K562 (cell line): ENCODE measurements around the gene SLC16A5. TPM values are rescaled to one million over a fixed set of nuclear protein-coding genes. Genes with fewer than 3 reads are reported as not detected.

ENCODE experiments used
- ARID2 ChIP-seq: fragments of 450-650 bp; IDR thresholded peaks from 2 replicates; pipeline ENCODE4 v1.6.1; 2017; ENCODE audit warnings: antibody characterized with exemption, mild to moderate bottlenecking
- CBFB ChIP-seq: sonication (generic); formaldehyde crosslinking; IDR thresholded peaks from 2 replicates; pipeline ENCODE4 v1.4.0; 2020; ENCODE audit warnings: mild to moderate bottlenecking, missing genetic modification reagents
- CBX8 ChIP-seq: fragments of 200-600 bp; sonication (generic); IDR thresholded peaks from 2 replicates; pipeline ENCODE4 v1.6.1; 2012; ENCODE audit warnings: borderline replicate concordance, mixed run types, low read depth, mild to moderate bottlenecking, moderate library complexity, mixed read lengths, low read length, control low read depth, inconsistent platforms; ENCODE audit not compliant: poor library complexity, severe bottlenecking; ENCODE audit errors: extremely low read depth
- CSDE1 ChIP-seq, 2 experiments: fragments of 450-650 bp; IDR thresholded peaks; 2 replicates each; pipeline ENCODE4 v1.6.1; 2016; ENCODE audit warnings: mild to moderate bottlenecking in 1 of 2
- JUNB ChIP-seq: fragments of 450-650 bp; formaldehyde crosslinking; conservative IDR thresholded peaks from 2 replicates; pipeline ENCODE4 v1.4.0; 2020; ENCODE audit warnings: mild to moderate bottlenecking
- LCOR ChIP-seq: sonication (generic); formaldehyde crosslinking; IDR thresholded peaks from 2 replicates; pipeline ENCODE4 v1.8.0; 2022; ENCODE audit warnings: mild to moderate bottlenecking, missing genetic modification reagents
- NCOR1 ChIP-seq: fragments of 450-650 bp; IDR thresholded peaks from 2 replicates; pipeline ENCODE4 v1.6.1; 2016; ENCODE audit warnings: mild to moderate bottlenecking, moderate library complexity
- PTRF ChIP-seq: fragments of 450-650 bp; IDR thresholded peaks from 2 replicates; pipeline ENCODE4 v1.6.1; 2016; ENCODE audit warnings: mild to moderate bottlenecking, missing genetic modification characterization, missing compliant biosample characterization
- TAL1 ChIP-seq: fragments of 450-650 bp; IDR thresholded peaks from 2 replicates; pipeline ENCODE4 v1.6.1; 2016; ENCODE audit warnings: mild to moderate bottlenecking
- TRIM28 ChIP-seq: fragments of 450-650 bp; IDR thresholded peaks from 2 replicates; pipeline ENCODE4 v1.6.1; 2017
- USF2 ChIP-seq: sonication (generic); formaldehyde crosslinking; IDR thresholded peaks from 2 replicates; pipeline ENCODE4 v1.5.0; 2020; ENCODE audit warnings: missing genetic modification reagents
- ZBTB2 ChIP-seq: fragments of 450-650 bp; IDR thresholded peaks from 2 replicates; pipeline ENCODE4 v1.6.1; 2016; ENCODE audit warnings: antibody characterized with exemption
- ZC3H11A ChIP-seq: IDR thresholded peaks from 2 replicates; pipeline ENCODE4 v1.6.1; 2012; ENCODE audit warnings: low read depth, low read length, improper control_type of control experiment
- ZC3H4 ChIP-seq: sonication (generic); formaldehyde crosslinking; IDR thresholded peaks from 2 replicates; pipeline ENCODE4 v1.9.0; 2021; ENCODE audit warnings: missing genetic modification reagents, borderline replicate concordance
- ZNF217 ChIP-seq: sonication (generic); formaldehyde crosslinking; IDR thresholded peaks from 2 replicates; pipeline ENCODE4 v1.8.0; 2022; ENCODE audit warnings: mild to moderate bottlenecking, missing genetic modification reagents
- ZNF445 ChIP-seq: fragments of 250-450 bp; sonication (Bioruptor Pico); IDR thresholded peaks from 2 replicates; pipeline ENCODE4 v1.4.0; 2020; ENCODE audit warnings: low read depth, mild to moderate bottlenecking, moderate library complexity
- ZNF551 ChIP-seq: fragments of 250-450 bp; sonication (Bioruptor Pico); IDR thresholded peaks from 2 replicates; pipeline ENCODE4 v1.5.0; 2021; ENCODE audit warnings: mild to moderate bottlenecking, moderate library complexity
- ZNF583 ChIP-seq: fragments of 250-450 bp; sonication (Bioruptor Pico); IDR thresholded peaks from 2 replicates; pipeline ENCODE4 v1.4.0; 2020
- polyA plus RNA-seq, 8 experiments: library from polyadenylated mRNA; depleted of rRNA in 4 of 8; stranded (reverse) in 5 of 8; unstranded in 3 of 8; fragments of >200 nt; fragmentation: Nextera tagmentation in 2 of 8; fragmentation: Illumina TruSeq in 1 of 8; extraction: Ambion mirVana in 2 of 8; extraction: Trizol in 1 of 8; gene quantifications; 2 replicates each; pipeline versions ENCODE4 v1.2.1 to v1.2.3, GENCODE V29; 2011 to 2014; ENCODE audit warnings: inconsistent platforms in 1 of 8, missing spikeins in 1 of 8
- total RNA-seq, 7 experiments: library from RNA; depleted of rRNA in 6 of 7; stranded (reverse); fragments of >200 nt in 6 of 7; fragmentation: Illumina TruSeq in 2 of 7; extraction: Trizol in 2 of 7; gene quantifications; 2 replicates each; pipeline versions ENCODE4 v1.2.1 to v1.2.3, GENCODE V29; 2011 to 2021; ENCODE audit warnings: low replicate concordance in 1 of 7
- TF ChIP-seq, protein P1 (sequence below): fragments of 200-400 bp; formaldehyde crosslinking; IDR thresholded peaks from 2 replicates; pipeline ENCODE4 v1.6.1; 2017; ENCODE audit warnings: mild to moderate bottlenecking, low read depth, low read length, moderate library complexity
- TF ChIP-seq, protein P2 (sequence below): conservative IDR thresholded peaks from 2 replicates; pipeline ENCODE4 v1.6.1; 2011; ENCODE audit warnings: low read depth, mild to moderate bottlenecking, low read length; ENCODE audit not compliant: control insufficient read depth
- TF ChIP-seq, protein P3 (sequence below), 3 experiments: IDR thresholded peaks in 2 of 3; conservative IDR thresholded peaks in 1 of 3; 2 replicates each; pipeline ENCODE4 v1.5.1; 2011 to 2012; ENCODE audit warnings: low read length in 3 of 3, mild to moderate bottlenecking in 3 of 3, control low read depth in 2 of 3, improper control_type of control experiment in 1 of 3, inconsistent platforms in 1 of 3, low read depth in 1 of 3, mixed read lengths in 1 of 3, moderate library complexity in 1 of 3; ENCODE audit not compliant: insufficient read depth in 2 of 3

SLC16A5 gene
- total and polyA plus RNA-seq, 9 of the 15 experiments (the other 6 are each of a cell fraction or from before 2014, with no cell fraction given) = 0.06 to 2.6 (median 0.91) TPM

- TF ChIP-seq ZBTB2 (no peak), TAL1 (no peak), PTRF (tag) (no peak), JUNB (CRISPR knock-in tag) (no peak), ZC3H4 (CRISPR knock-in tag) (no peak), ZNF551 (CRISPR knock-in tag) (no peak), ZNF217 (no peak), TRIM28 (no peak), LCOR (CRISPR knock-in tag) (peak; percentile 66), ZNF583 (CRISPR knock-in tag) (no peak), NCOR1 (peak; percentile 19; the same call in 1 of the 2 replicates), ARID2 (no peak), ZC3H11A (no peak), USF2 (no peak), CBX8 (no peak), CBFB (no peak), CSDE1 (IDR thresholded peaks at IDR 0.05) (0 out of 4 replicates have a peak, but pooled peaks of 1 of the 2 experiments have one; percentile 10), ZNF445 (CRISPR knock-in tag) (no peak)
- TF ChIP-seq, protein P1, sequence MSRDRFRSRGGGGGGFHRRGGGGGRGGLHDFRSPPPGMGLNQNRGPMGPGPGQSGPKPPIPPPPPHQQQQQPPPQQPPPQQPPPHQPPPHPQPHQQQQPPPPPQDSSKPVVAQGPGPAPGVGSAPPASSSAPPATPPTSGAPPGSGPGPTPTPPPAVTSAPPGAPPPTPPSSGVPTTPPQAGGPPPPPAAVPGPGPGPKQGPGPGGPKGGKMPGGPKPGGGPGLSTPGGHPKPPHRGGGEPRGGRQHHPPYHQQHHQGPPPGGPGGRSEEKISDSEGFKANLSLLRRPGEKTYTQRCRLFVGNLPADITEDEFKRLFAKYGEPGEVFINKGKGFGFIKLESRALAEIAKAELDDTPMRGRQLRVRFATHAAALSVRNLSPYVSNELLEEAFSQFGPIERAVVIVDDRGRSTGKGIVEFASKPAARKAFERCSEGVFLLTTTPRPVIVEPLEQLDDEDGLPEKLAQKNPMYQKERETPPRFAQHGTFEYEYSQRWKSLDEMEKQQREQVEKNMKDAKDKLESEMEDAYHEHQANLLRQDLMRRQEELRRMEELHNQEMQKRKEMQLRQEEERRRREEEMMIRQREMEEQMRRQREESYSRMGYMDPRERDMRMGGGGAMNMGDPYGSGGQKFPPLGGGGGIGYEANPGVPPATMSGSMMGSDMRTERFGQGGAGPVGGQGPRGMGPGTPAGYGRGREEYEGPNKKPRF = no peak
- TF ChIP-seq, protein P2, sequence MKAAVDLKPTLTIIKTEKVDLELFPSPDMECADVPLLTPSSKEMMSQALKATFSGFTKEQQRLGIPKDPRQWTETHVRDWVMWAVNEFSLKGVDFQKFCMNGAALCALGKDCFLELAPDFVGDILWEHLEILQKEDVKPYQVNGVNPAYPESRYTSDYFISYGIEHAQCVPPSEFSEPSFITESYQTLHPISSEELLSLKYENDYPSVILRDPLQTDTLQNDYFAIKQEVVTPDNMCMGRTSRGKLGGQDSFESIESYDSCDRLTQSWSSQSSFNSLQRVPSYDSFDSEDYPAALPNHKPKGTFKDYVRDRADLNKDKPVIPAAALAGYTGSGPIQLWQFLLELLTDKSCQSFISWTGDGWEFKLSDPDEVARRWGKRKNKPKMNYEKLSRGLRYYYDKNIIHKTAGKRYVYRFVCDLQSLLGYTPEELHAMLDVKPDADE = peak; percentile 86
- TF ChIP-seq, protein P3, sequence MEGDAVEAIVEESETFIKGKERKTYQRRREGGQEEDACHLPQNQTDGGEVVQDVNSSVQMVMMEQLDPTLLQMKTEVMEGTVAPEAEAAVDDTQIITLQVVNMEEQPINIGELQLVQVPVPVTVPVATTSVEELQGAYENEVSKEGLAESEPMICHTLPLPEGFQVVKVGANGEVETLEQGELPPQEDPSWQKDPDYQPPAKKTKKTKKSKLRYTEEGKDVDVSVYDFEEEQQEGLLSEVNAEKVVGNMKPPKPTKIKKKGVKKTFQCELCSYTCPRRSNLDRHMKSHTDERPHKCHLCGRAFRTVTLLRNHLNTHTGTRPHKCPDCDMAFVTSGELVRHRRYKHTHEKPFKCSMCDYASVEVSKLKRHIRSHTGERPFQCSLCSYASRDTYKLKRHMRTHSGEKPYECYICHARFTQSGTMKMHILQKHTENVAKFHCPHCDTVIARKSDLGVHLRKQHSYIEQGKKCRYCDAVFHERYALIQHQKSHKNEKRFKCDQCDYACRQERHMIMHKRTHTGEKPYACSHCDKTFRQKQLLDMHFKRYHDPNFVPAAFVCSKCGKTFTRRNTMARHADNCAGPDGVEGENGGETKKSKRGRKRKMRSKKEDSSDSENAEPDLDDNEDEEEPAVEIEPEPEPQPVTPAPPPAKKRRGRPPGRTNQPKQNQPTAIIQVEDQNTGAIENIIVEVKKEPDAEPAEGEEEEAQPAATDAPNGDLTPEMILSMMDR (IDR thresholded peaks at IDR 0.05 in 2 of 3, conservative IDR thresholded peaks at IDR 0.05 in 1 of 3; ENCODE audit: insufficient read depth in 2 of 3, low read depth in 1 of 3, low read length in 3 of 3) = no peak
Measured at GRCh38 chr17:75154195-75155106, 66.7 kb downstream of the SLC16A5 start, which contains the start of gene JPT1 (continued).
